ENCODE measurements around the gene SKOR2.
"Not testable (repeated sequence)": the region's sequence is repeated elsewhere in the genome, so short reads cannot be mapped to it uniquely, and the experiment has no call there.

Gene SKOR2

DNA sequence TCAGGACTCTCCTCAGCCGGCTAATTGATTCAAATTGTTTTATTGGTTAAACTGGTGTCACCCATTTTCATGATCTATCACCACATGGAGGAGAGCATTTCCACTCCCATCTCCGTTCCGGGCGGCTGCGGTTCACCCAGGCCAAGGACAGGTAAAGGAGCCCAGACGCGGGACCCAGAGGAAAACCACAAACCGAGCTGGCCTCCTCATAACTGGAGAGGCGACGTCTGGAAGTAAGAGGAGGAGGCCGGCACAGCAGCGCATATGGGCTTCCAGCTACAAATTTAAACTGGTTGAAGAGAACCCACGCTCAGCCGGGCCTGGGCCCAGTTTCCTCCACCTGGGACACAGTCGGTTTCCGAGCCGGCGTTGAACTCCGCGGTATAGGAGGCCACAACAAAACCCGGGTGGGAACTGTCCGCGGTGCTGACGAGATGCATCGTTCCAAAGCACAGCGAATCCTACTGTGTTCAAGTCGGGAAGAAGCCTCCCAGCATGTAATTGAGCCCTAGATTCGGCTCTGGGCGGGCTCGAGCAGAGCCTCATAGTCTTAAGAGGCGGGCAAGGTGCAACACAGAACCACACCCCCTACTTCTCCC, 3.0 kb upstream of the SKOR2 start:
- DNase-seq (ENCODE audit: low read depth, low spot score), result no peak

DNA sequence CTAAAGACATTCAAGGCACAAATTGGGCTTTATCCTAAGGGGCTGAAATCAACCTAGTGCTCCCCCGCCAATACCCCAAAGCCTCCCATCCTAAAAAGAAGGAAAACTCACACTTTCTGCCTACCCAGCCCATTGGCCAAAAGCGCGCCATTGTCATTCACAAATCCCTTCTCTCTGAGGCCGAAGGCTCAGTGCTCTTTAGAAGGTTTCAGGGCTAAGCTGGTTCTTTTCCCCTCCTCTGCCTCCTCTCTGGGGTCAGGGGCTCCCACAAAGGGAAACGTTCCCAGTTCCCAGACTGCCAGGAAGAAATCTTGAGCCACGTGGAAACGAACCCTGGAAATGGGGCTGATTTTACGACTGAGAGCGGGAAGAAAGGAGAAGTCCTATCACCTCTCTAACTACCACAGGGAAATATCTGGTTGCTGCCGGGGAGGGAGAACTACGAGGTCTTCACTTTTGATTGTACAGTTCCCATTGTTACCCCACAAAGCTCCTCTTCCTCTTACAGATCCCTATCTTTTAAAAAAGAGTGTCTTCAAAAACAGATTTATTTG, 1.7 kb upstream of the SKOR2 start:
- no peak for DNase-seq (ENCODE audit: low read depth, low spot score)

DNA sequence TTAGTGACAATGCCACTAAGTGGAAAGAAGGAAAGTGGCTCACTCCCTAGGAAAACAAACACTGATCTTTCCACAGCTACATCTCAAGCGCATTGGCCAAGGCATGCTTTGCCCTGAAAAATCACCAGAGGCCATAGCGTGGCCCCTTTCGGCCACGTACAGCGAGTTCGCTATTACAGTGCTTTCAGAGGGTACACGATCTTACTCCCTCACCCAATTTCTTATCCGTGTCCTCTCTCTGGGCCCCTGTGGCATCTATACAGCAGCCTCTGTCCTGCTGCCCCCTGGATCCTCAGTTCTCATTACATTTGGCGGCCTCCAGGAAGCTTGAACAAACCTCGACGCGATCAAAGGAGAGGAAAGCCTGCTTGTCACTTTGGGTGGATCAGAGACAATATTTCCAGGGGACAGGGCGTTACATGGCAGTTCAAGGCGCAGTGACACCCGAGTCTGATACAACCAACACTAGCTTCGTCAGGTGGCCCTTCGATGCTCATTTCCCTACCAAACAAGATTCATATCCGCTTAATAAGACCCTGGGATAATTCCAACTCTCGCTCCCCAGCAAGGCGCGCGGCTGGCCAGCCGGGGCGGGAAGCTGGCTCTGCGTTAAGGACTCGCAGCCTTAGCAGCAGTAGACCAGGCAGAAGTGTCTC, 941 bp downstream of the SKOR2 start:
- no peak for DNase-seq (ENCODE audit: low read depth, low spot score)

- DNase-seq (ENCODE audit: low read depth, low spot score), result no peak
These were observed 2.0 kb downstream of the SKOR2 start for GRCh38 chr18:47249314-47249981.

DNA sequence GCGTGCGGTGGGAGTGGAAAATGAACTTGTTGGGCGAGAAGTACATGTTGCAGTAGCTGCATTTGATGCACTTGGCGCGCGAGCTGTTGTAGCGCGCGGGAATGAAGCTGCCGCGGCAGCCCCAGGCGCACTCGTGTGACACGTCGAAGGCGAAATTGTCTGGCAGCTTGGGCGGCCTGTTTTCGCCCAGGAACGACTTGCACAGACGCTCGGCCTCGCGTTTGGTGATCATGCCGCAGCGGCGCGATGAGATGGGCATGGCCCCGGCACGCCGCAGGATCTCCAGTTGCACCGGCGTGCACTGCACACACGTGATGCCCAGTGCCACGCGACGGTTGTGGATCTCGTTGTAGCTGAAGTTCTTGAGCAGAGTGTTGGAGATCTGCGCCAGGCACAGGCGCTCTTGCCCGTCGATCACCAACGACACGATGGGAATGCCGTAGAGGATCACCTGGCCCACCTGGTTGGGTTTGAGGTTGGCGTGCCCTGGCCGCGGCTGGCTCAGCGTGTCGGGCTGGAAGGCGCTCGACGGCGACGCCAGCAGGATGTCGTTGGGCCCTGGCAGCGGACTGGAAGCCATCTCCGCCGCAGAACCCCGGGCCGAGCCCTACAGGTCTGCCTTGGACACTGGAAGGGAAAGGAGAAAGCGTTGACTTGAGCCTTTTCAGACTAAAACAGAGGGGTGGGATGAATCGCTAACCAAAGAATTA, 2.7 kb downstream of the SKOR2 start:
- no peak for DNase-seq (ENCODE audit: low read depth, low spot score)

GRCh38 chr18:47248115-47248603, 3.3 kb downstream of the SKOR2 start:
- no peak for DNase-seq (ENCODE audit: low read depth, low spot score)

DNA sequence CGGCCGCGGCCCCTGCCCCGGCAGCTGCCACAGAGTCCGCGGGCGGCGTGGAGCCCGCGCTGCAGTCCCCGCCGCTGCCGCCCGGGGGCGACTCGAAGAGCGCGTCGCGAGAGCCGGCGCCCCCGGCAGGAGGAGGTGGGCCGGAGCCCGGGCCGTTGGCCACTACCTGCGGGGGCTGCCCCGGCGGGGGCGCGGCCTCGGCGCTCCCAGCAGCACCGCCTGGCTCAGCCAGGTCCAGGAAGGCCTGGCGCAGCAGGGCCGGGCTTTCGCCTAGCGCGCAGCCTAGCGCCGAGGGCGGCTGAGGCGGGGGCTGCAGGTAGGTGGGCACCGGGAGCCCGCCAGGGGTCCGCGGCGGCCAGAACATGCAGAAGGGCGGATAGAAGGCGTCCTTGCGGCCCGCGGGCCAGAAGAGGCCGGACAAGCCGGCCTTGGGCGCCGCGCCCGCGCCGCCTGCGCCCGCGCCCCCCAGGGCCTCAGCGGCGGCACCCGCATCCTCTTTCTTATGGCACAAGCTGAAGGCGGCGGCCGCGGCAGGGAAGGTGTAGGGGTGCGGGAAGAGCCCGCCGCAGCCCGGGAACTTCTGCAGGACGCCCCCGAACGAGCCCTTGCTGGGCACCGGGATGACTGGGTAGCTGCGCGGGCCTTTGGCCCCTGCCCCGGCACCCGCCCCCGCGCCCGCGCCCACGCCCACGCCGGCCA, 3.9 kb downstream of the SKOR2 start:
- no peak for DNase-seq (ENCODE audit: low read depth, low spot score)

GRCh38 chr18:47247036-47247415, 4.4 kb downstream of the SKOR2 start:
- DNase-seq (ENCODE audit: low read depth, low spot score), result no peak

DNA sequence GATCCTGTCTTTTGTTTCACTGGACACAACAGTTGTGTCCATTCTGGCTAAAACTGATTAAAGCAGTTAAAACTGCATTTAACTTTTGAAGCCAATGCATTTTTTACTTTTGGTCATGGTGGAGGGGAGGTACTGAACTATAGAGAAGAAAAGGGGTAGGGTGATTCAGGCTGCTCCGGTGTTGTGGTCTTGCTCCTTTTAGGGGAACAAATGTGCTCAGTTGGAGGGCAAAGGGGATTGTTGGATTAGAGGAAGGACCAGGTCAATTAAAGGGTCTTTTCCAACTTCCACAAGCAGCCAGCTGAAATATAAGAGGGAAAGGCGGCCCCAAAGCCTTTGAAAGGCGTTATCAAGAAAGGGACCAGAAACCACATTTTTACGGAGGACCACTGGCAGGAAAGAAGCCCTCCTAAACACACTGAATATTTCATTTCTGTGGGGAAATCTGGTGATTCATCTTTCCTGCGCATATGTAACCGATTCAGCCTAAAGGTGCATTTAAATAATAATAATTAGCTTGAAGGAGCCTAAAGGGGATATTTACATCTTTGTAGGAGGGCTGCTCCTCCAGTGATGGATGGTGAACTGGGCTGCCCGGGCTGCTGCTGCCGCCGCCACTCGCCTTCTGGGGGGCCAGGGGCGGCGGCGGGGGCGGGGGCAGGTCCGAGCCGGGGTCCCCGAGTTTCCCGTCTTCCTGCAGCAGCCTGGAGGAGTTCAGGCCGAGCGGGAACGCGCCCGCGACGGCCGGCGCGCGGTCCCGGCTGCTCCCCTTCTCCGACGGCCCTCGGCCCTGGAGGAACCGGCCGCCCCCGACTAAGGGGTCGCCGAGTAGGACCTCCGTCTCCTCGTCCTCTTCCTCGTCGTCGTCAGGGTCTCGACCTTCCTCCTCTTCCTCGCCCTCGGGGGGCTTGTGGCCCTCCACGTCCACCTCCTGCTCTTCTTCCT, 5.2 kb downstream of the SKOR2 start:
- no peak for DNase-seq (ENCODE audit: low read depth, low spot score)

DNA sequence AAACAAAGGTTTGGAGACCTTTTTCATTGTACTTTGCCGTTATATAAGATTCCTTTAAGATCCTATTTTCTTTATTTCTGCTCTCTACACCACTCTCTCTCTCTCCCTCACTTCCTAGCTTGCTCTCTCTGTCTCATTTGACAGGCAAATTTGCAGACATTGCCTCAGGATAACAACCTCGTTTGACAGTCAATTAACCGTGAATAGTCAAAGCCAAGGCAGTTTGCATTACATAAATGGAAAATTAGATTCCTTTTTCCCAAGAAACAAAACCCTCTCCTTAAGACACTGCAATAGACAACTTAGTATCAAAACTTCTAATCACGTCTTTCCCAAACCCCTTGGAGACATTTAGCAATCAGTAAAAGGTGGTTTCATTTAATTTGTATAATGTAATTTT, 7.4 kb downstream of the SKOR2 start:
- DNase-seq (ENCODE audit: low read depth, low spot score), result no peak

DNA sequence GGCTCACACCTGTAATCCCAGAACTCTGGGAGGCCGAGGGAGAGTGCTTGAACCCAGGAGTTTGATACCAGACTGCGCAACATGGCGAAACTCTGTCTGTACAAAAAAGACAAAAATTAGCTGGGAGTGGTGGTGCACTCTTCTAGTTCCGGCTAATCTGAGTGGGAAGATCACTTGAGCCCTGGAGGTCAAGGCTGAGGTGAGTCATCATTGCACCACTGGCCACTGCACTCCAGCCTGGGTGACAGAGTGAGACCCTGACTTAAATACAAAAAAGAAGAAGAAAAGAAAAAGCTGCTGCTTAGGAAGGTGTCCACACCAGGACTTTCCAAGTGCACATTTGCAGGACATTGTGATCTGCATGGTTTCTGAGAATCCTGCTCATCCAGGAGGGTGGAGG, 16.4 kb downstream of the SKOR2 start:
- no peak for DNase-seq (ENCODE audit: low read depth, low spot score)

GRCh38 chr18:47226660-47227059, 24.8 kb downstream of the SKOR2 start:
- DNase-seq (ENCODE audit: low read depth, low spot score), result no peak

DNA sequence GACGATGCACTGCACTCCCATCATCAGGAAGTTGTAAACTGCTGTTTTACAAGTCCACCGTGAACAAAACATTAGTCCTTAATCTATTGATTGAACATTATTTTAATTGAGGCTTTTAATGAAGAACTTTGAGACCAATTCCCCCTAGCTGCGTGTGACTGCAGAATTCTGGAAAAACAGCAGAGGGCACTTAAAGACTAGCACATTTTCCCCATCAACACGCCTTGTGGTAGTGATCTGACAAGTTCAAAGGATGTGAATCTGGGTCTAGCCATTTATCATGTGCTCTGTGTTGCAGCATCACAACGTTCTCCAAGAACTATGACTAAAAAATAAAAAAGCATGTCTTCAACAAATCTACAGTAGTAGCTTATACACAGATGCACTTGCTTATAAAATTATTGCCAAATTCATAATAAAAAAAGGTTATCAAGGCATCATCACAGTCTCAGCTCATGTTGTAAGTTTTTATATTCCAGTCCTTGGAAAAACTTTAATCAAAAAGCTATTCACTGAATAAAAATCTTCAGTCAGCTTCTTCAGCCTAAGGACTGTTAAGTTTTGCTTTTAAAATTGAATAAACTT, 35.8 kb downstream of the SKOR2 start:
- DNase-seq (ENCODE audit: low read depth, low spot score), result peak; percentile 12

DNA sequence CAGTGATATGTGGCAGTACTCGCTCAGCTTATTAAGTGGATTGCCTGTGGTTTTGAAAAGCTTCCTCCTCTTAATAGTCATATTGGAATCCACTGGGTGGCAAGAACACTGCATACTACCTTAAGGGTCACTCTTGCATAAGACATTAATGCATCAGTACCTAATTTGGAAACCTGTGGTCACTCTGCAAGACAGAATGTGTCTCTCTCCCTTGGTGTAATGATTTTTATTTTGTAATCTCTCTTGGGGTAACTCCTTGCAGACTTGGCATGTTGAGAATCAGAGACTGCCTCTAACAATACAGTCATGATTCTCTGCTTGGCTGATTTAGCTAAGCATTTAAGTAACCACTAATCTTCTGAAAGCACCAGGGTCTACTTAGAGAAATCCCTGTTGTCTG, 42.3 kb downstream of the SKOR2 start:
- DNase-seq (ENCODE audit: low read depth, low spot score), result no peak

DNA sequence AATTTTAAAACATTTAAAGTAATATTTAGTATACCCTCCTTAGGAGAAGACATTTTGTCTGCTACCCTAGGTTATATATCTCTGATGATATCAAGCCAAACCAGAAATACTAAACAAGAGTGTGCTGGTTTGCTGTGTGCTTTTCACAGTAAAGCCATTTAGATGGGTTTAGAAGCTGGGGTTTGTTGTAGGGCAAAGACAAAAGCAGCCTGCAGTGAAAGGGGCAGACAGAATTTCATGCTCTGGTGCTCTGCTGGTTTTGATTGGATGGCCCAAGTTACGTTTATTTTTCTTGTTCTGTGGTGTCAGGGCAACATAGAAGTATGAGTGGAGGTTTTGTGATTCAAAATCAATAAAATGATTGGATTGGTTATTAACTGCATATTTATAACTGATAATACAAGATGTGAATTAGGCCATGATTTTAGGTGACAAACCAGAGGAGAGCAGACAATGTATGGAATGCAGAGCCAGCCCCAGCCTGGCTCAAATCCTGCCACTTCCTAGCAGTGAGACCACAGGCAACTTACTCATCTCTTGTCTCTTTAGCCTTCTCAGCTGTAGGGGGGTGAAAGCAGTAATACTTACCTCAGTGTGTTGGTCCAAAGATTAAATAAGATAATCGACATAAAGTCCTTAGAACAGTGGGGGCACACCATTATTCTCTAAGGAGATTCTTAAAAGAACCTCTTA, 44.4 kb downstream of the SKOR2 start:
- no peak for DNase-seq (ENCODE audit: low read depth, low spot score)

- peak; percentile 2 for DNase-seq (ENCODE audit: low read depth, low spot score)
These were observed 46.4 kb downstream of the SKOR2 start for GRCh38 chr18:47204908-47205522.

GRCh38 chr18:47203626-47204464, 47.6 kb downstream of the SKOR2 start:
- DNase-seq (ENCODE audit: low read depth, low spot score), result no peak

GRCh38 chr18:47195961-47196360, 55.5 kb downstream of the SKOR2 start:
- not testable (repeated sequence) for DNase-seq (ENCODE audit: low read depth, low spot score)

All from smooth muscle cell of the brain vasculature (primary cell).